Activated naive CD8-positive, alpha-beta T cell treated with anti-CD3 and anti-CD28 coated beads, Interleukin-2, amount 10 ng/mL, durations not matched to agents 7 days and 5 days (primary cell): Measurements from ENCODE around the gene SLC39A5. TPM values are rescaled to one million over a fixed set of nuclear protein-coding genes. Genes with fewer than 3 reads are reported as not detected.
"Not testable (repeated sequence)": the region's sequence is repeated elsewhere in the genome, so short reads cannot be mapped to it uniquely, and the experiment has no call there.

Source experiments
- ATAC-seq: fragments of 150-1000 bp; cut with Tn5 transposase; one replicate; pipeline ENCODE4 v1.10.0; 2021; ENCODE audit warnings: low read depth, moderate library complexity
- POLR2A ChIA-PET: fragments of 350-600 bp; sonication (Branson Sonifier 250); formaldehyde crosslinking; loops from one replicate; lab custom pipeline; 2021; ENCODE audit warnings: antibody characterized with exemption; lab: Charles Lee
- DNase-seq: peaks from one replicate; pipeline ENCODE4 v3.0.0; 2021
- H3K27ac Mint-ChIP-seq: one replicate; pipeline ENCODE4 v1.8.0; 2022; ENCODE audit warnings: mild to moderate bottlenecking, mixed read lengths
- H3K27me3 Mint-ChIP-seq: one replicate; pipeline ENCODE4 v1.8.0; 2022; ENCODE audit warnings: mild to moderate bottlenecking, moderate library complexity, mixed read lengths
- H3K36me3 Mint-ChIP-seq: one replicate; pipeline ENCODE4 v1.8.0; 2021; ENCODE audit warnings: mild to moderate bottlenecking, mixed read lengths
- H3K4me1 Mint-ChIP-seq: one replicate; pipeline ENCODE4 v1.8.0; 2021; ENCODE audit warnings: mixed read lengths
- H3K4me3 Mint-ChIP-seq: one replicate; pipeline ENCODE4 v1.8.0; 2022; ENCODE audit warnings: mild to moderate bottlenecking, moderate library complexity, mixed read lengths
- H3K9me3 Mint-ChIP-seq: one replicate; pipeline ENCODE4 v1.8.0; 2021; ENCODE audit warnings: mixed read lengths
- total RNA-seq, 2 experiments: library from RNA; stranded (reverse); gene quantifications; one replicate each; pipeline ENCODE4 v1.2.3, GENCODE V29; 2021

SLC39A5 gene
- total RNA-seq, 2 experiments from 2014 or later = 1.4 TPM; not detected in 1

DNA sequence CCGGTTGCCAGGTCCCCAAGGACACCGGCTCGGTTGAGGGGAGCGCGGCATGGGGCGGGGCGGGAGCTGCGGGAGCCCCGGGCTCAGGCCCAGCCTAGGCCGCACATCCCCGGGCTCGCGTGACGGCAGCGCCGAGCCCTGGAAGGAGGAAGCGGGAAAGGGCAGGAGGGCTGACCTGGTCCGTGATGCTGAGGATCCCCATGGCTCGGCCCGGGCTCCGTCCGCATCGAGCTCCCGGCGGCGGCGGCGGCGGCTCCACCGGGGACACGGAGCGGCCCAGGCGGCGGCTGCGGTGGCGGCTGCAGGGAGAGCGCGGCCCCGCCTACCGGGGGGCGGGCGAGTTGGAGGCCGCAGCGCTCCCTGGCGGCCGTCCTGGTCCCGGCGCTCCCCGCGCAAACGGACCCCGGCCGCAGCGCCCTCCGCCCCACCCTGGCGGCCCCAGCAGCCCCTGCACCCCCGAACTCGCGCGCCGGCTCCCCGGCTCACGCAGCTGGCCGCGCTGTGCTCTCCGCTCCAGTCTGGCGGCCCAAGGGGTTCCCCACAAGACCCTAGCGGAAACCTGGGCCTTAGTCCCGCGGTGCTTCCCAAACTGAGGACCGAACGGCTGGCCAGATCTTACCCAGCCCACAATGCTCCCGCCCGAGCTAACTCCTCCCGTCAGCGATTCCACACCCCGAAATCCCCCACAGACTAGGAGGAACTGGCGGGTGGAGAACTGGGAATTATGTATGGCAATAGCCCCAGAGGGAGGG is 28.4 kb downstream of the SLC39A5 start, which contains the start of gene ANKRD52:
Gene ANKRD52 (minus strand): TSS at position 317 of the 752 bp plus-strand sequence. CDS start 115 bp downstream, at position 202.
- DNase-seq = peak; percentile 94
- no peaks in the 10 kb centered on the region for H3K9me3 Mint-ChIP-seq
- peaks cover 7% of the 10 kb centered on the region for H3K36me3 Mint-ChIP-seq
- H3K4me1 Mint-ChIP-seq = peaks cover 19% of the 10 kb centered on the region
- peak within 1 kb of the TSS; percentile 79 for H3K27ac Mint-ChIP-seq
- H3K27me3 Mint-ChIP-seq = no peaks in the 10 kb centered on the region
- ATAC-seq = peak; percentile 92
- POLR2A ChIA-PET = interaction anchor here (0.6 to 2.3 kb wide), 8 partner anchors 9 to 210 kb away, joined by 3 to 16 read pairs (median 4); partner anchors contain the start of genes COQ10A, RNF41, SMARCC2 and ZC3H10
- peak within 1 kb of the TSS; percentile 88 for H3K4me3 Mint-ChIP-seq

DNA sequence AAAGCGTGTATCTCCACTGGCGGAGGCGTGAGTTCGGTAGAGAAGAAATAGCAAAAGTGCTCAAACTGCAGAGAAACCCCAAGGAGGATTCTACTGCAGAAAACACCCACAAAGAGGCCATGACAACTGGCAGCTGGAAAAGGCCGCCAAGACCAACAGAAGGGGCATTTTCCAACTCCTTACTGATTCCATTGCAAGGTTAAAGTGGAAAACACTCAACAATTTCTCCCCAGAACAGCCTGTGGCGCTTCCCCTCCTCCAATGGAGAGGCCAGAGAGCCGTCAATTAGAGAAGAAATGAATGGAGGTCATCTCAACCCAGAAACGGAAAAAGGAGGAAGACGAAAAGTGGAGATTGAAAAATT is 29.0 kb downstream of the SLC39A5 start:
- Mint-ChIP-seq H3K27ac (peak overlapping the region; percentile 79), H3K27me3 (no peaks in the 10 kb centered on the region), H3K4me3 (peak overlapping the region; percentile 88), H3K9me3 (no peaks in the 10 kb centered on the region), H3K36me3 (peaks cover 7% of the 10 kb centered on the region), H3K4me1 (peaks cover 19% of the 10 kb centered on the region)
- ATAC-seq = no peak
- POLR2A ChIA-PET = interaction anchor here (0.6 to 2.3 kb wide), 6 partner anchors 8 to 209 kb away, joined by 3 to 16 read pairs (median 5); partner anchors contain the start of genes COQ10A, RNF41, SMARCC2 and ZC3H10
- DNase-seq = no peak

GRCh38 chr12:56260380-56260779 is 30.5 kb downstream of the SLC39A5 start:
- Mint-ChIP-seq H3K4me3 (no peak overlapping the region), H3K27ac (no peak overlapping the region), H3K4me1 (peaks cover 15% of the 10 kb centered on the region), H3K27me3 (no peaks in the 10 kb centered on the region), H3K9me3 (no peaks in the 10 kb centered on the region), H3K36me3 (peaks cover 4% of the 10 kb centered on the region)
- DNase-seq (no peak), ATAC-seq (no peak)
- POLR2A ChIA-PET = interaction anchor here (1.2 kb wide), 1 partner anchor 142 kb away, joined by 3 read pairs; the partner anchor contains the start of gene ZC3H10

GRCh38 chr12:56260921-56261320 is 31.1 kb downstream of the SLC39A5 start:
- H3K4me1 Mint-ChIP-seq = peaks cover 18% of the 10 kb centered on the region
- no peaks in the 10 kb centered on the region for H3K9me3 Mint-ChIP-seq
- no peak overlapping the region for H3K4me3 Mint-ChIP-seq
- no peak overlapping the region for H3K27ac Mint-ChIP-seq
- H3K36me3 Mint-ChIP-seq = peaks cover 4% of the 10 kb centered on the region
- ATAC-seq = no peak
- POLR2A ChIA-PET = interaction anchor here (1.2 kb wide), 1 partner anchor 143 kb away, joined by 3 read pairs; the partner anchor contains the start of gene ZC3H10
- DNase-seq = no peak
- no peaks in the 10 kb centered on the region for H3K27me3 Mint-ChIP-seq

DNA sequence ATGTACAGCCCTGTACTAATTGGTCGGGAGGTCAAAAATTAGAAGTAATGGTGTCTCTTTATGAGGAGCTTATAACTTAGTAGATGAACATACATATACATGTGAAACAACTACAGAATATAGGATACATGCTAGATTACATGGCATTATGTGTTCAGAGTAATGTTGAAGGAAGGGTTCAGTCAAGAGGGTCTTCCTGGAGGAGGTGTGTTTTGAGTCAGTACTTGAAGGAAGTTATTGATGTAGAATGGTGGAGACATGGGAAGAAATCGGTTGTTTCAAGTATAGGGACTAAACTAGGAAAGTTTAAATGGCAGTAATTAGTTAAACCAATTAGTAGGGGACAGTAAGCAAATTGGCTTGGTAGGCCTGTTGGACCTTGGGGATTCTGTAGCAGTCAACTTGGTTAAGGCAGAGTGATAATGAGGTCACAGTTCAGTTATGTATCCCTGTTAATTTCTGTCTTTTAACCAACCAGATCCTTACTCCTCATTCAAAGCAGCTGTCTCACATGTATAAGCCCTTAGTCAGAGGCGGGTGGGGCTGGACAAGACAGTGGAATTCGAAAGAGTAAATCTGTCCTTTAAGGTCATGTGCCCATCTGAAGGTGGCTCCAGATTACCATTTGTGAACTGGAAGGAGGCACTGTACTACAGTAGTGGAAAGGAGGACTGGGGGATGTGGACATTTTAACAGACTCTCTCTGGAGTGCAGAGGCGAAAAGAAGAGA is 31.8 kb downstream of the SLC39A5 start:
- POLR2A ChIA-PET = interaction anchor here (1.2 kb wide), 1 partner anchor 143 kb away, joined by 3 read pairs; the partner anchor contains the start of gene ZC3H10
- H3K4me1 Mint-ChIP-seq = peaks cover 19% of the 10 kb centered on the region
- no peaks in the 10 kb centered on the region for H3K27me3 Mint-ChIP-seq

GRCh38 chr12:56262955-56263354 is 33.1 kb downstream of the SLC39A5 start:
- not testable (repeated sequence) for H3K9me3 Mint-ChIP-seq, ATAC-seq

More for the DNA sequence above, 31.8 kb downstream of the SLC39A5 start:
- H3K4me3 Mint-ChIP-seq = no peak overlapping the region
- no peak overlapping the region for H3K27ac Mint-ChIP-seq
- H3K9me3 Mint-ChIP-seq = no peaks in the 10 kb centered on the region
- peaks cover 1% of the 10 kb centered on the region for H3K36me3 Mint-ChIP-seq
- ATAC-seq (no peak), DNase-seq (no peak)

DNA sequence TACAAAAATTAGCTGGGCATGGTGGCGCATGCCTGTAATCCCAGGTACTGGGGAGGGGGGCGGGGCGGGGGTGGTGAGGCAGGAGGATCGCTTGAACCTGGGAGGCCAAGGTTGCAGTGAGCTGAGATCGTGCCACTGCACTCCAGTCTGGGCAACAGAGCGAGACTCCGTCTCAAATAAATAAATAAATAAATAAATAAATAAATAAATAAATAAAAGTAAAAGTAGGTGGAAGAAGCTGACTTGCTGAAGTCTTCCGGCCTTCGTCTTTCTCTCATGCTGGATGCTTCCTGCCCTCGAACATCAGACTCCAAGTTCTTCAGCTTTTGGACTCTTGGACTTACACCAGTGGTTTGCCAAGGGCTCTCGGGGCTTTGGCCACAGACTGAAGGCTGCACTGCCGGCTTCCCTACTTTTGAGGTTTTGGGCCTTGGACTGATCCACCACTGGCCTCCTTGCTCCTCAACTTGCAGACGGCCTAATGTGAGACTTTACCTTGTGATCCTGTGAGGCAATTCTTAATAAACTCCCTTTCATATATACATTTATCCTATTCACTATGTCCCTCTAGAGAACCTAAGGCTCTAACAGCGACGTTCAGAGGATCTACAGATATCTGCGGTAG is 36.3 kb downstream of the SLC39A5 start:
- Mint-ChIP-seq H3K4me3 (peak overlapping the region; percentile 95), H3K27ac (peak overlapping the region; percentile 82), H3K4me1 (peaks cover 16% of the 10 kb centered on the region)
- not testable (repeated sequence) for H3K27me3 Mint-ChIP-seq, H3K36me3 Mint-ChIP-seq, H3K9me3 Mint-ChIP-seq, ATAC-seq, DNase-seq
- POLR2A ChIA-PET = interaction anchor here (0.6 to 1.8 kb wide), 14 partner anchors 8 to 183 kb away, joined by 3 to 16 read pairs (median 4); partner anchors contain the start of genes ANKRD52, CS, IL23A and RNF41

More at GRCh38 chr12:56262955-56263354, 33.1 kb downstream of the SLC39A5 start:
- H3K4me3 Mint-ChIP-seq, H3K27ac Mint-ChIP-seq, DNase-seq, POLR2A ChIA-PET, H3K36me3 Mint-ChIP-seq, H3K27me3 Mint-ChIP-seq: not testable (repeated sequence)
- H3K4me1 Mint-ChIP-seq = peaks cover 19% of the 10 kb centered on the region

- Mint-ChIP-seq H3K27me3 (no peaks in the 10 kb centered on the region), H3K36me3 (peaks cover 2% of the 10 kb centered on the region), H3K27ac (peak within 1 kb of the TSS; percentile 82), H3K4me1 (peaks cover 16% of the 10 kb centered on the region), H3K4me3 (peak within 1 kb of the TSS; percentile 95), H3K9me3 (no peaks in the 10 kb centered on the region)
- ATAC-seq = peak; percentile 92
- POLR2A ChIA-PET = interaction anchor here (0.6 to 1.8 kb wide), 19 partner anchors 9 to 182 kb away, joined by 3 to 16 read pairs (median 4); partner anchors contain the start of genes ANKRD52, CNPY2, CS and IL23A
- DNase-seq = peak; percentile 91
These were observed 37.0 kb downstream of the SLC39A5 start, which contains the start of gene COQ10A for GRCh38 chr12:56266693-56267442. Gene COQ10A, plus strand, starts transcription at chr12:56266942. Its CDS starts 177 bp downstream, at chr12:56267119.

GRCh38 chr12:56267443-56268071 is 37.7 kb downstream of the SLC39A5 start:
- POLR2A ChIA-PET = interaction anchor here (0.8 to 1.8 kb wide), 14 partner anchors 9 to 181 kb away, joined by 3 to 16 read pairs (median 4); partner anchors contain the start of genes ANKRD52, CNPY2, CS and PA2G4
- peaks cover 2% of the 10 kb centered on the region for H3K36me3 Mint-ChIP-seq
- no peak for ATAC-seq
- H3K9me3 Mint-ChIP-seq = no peaks in the 10 kb centered on the region
- DNase-seq = no peak
- H3K4me3 Mint-ChIP-seq = peak overlapping the region; percentile 95
- peak overlapping the region; percentile 4 for H3K27ac Mint-ChIP-seq
- H3K4me1 Mint-ChIP-seq = peaks cover 16% of the 10 kb centered on the region
- H3K27me3 Mint-ChIP-seq = no peaks in the 10 kb centered on the region

DNA sequence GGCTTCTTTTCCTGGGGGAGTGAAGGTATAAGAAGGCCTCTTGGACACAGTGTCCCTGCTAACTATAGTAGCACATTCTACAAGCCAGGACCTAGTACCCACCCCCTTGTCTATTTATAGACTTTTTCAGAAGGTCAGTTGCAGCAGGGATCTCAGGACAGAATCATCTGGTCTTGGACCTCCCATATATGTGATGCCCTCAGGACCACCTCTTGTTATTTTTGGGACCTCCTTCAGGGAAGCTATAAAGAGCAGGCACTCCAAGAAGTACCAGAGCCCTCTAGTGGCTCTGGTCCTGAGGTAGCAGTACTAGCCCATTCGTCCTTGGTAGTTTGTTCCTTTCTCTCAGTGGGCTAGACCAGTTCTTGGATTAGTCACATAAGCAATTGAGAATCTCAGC is 41.2 kb downstream of the SLC39A5 start:
- no peaks in the 10 kb centered on the region for H3K27me3 Mint-ChIP-seq
- ATAC-seq (no peak), DNase-seq (no peak)
- no peaks in the 10 kb centered on the region for H3K9me3 Mint-ChIP-seq
- H3K4me3 Mint-ChIP-seq = no peak overlapping the region
- H3K4me1 Mint-ChIP-seq = peaks cover 13% of the 10 kb centered on the region
- H3K36me3 Mint-ChIP-seq = peaks cover 13% of the 10 kb centered on the region
- POLR2A ChIA-PET = interaction anchor here (0.5 kb wide), 1 partner anchor 45 kb away, joined by 3 read pairs; no protein-coding TSS in a partner anchor
- H3K27ac Mint-ChIP-seq = no peak overlapping the region

DNA sequence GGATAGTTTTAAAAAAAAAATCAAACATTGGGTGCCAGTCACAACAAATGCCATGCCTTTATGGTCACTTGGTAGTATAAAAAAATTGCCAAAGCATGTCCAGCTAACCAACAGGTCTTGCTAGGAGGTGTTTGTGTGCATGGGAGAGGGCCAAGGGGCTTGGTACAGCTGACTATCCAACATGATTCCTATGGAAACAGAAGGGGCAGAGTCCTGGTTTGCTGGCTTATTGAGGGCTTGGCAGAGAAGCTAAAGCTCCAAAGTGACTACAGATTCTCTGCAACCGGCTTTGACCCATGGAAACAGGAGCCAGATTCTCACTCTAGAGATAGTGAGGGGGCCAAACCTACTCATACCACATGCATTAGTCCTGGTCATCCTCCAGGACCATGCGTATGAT is 42.6 kb downstream of the SLC39A5 start:
- H3K36me3 Mint-ChIP-seq = peaks cover 14% of the 10 kb centered on the region
- H3K4me3 Mint-ChIP-seq, ATAC-seq, DNase-seq, H3K27me3 Mint-ChIP-seq, POLR2A ChIA-PET, H3K27ac Mint-ChIP-seq, H3K4me1 Mint-ChIP-seq, H3K9me3 Mint-ChIP-seq: not testable (repeated sequence)
